HFFc6 (cell line): Measurements from ENCODE around the gene SLC38A7. TPM values are rescaled to one million over a fixed set of nuclear protein-coding genes. Genes with fewer than 3 reads are reported as not detected.
A peak's percentile ranks its signal among the peaks of the same experiment; 100 is the strongest.
"Not testable (repeated sequence)": the region's sequence is repeated elsewhere in the genome, so short reads cannot be mapped to it uniquely, and the experiment has no call there.

Source experiments
- DNase-seq: peaks from one replicate; pipeline ENCODE4 v3.0.0-alpha.2; 2018
- H3K27ac Mint-ChIP-seq: 2 replicates; pipeline ENCODE4 v1.8.0; 2020; ENCODE audit warnings: mild to moderate bottlenecking, mixed read lengths
- H3K27me3 Mint-ChIP-seq: 2 replicates; pipeline ENCODE4 v1.8.0; 2021; ENCODE audit warnings: mild to moderate bottlenecking, moderate library complexity, mixed read lengths; ENCODE audit not compliant: insufficient read depth
- H3K36me3 Mint-ChIP-seq: 2 replicates; pipeline ENCODE4 v1.8.0; 2021; ENCODE audit warnings: low read depth, mixed read lengths
- H3K4me1 Mint-ChIP-seq: 2 replicates; pipeline ENCODE4 v1.8.0; 2020; ENCODE audit warnings: low read depth, mixed read lengths
- H3K4me3 Mint-ChIP-seq: 2 replicates; pipeline ENCODE4 v1.8.0; 2020; ENCODE audit warnings: mild to moderate bottlenecking, moderate library complexity, mixed read lengths
- H3K9me3 Mint-ChIP-seq: 2 replicates; pipeline ENCODE4 v1.8.0; 2020; ENCODE audit warnings: mild to moderate bottlenecking, mixed read lengths
- total RNA-seq, 6 experiments: library from RNA; stranded (reverse); fragmentation: NEBNext Ultra II Directional; extraction: Animal tissue kit (Norgen Biotek cat#: 25700); gene quantifications; 2 replicates in 1 of 6; 3 replicates in 5 of 6; pipeline ENCODE4 v1.2.3, GENCODE V29; 2021
- TF ChIP-seq, protein P1 (sequence below): fragments of 200-600 bp; sonication (generic); IDR thresholded peaks from 2 replicates; pipeline ENCODE4 v1.5.0; 2021; ENCODE audit warnings: antibody characterized with exemption, mild to moderate bottlenecking

Gene SLC38A7
- total RNA-seq, 6 experiments from 2014 or later: 20.3 to 24.2 (median 22.6) TPM

DNA sequence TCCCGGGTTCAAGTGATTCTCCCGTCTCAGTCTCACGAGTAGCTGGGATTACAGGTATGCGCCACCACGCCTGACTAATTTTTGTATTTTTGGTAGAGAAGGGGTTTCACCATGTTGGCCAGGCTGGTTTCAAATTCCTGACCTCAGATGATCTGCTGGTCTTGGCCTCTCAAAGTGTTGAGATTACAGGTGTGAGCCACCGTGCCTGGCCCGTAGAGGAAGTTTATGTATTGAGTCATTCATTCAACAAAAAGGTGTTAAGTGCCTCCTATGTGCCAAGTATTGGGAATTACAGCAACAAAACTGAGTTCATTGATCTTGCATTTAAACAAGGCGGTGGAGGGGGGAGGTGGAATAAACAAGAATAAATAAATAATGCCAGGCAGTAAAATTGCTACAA, 44.7 kb downstream of the SLC38A7 start:
- DNase-seq: no peak
- Mint-ChIP-seq H3K4me1 (peaks cover 16% of the 10 kb centered on the region), H3K4me3 (no peak overlapping the region), H3K27ac (no peak overlapping the region), H3K9me3 (no peaks in the 10 kb centered on the region), H3K27me3 (peaks cover 4% of the 10 kb centered on the region; the same call in 1 of the 2 replicates), H3K36me3 (no peaks in the 10 kb centered on the region)
- TF ChIP-seq, protein P1, sequence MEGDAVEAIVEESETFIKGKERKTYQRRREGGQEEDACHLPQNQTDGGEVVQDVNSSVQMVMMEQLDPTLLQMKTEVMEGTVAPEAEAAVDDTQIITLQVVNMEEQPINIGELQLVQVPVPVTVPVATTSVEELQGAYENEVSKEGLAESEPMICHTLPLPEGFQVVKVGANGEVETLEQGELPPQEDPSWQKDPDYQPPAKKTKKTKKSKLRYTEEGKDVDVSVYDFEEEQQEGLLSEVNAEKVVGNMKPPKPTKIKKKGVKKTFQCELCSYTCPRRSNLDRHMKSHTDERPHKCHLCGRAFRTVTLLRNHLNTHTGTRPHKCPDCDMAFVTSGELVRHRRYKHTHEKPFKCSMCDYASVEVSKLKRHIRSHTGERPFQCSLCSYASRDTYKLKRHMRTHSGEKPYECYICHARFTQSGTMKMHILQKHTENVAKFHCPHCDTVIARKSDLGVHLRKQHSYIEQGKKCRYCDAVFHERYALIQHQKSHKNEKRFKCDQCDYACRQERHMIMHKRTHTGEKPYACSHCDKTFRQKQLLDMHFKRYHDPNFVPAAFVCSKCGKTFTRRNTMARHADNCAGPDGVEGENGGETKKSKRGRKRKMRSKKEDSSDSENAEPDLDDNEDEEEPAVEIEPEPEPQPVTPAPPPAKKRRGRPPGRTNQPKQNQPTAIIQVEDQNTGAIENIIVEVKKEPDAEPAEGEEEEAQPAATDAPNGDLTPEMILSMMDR: no peak

DNA sequence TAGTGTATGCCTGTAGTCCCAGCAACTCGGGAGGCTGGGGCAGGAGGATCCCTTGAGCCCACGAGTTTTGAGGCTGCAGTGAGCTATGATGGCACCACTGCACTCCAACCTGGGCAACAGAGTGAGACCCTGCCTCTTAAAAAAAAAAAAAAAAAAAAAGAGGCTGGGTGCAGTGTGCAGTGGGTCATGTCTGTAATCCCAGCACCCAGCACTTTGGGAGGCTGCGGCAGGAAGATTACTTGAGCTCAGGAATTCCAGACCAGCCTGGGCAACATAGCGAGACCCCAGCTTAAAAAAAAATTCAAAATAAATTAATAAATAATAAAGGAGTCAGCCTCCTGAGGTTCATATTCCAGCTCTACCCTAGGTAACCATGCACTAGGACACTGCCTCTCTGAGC, 45.3 kb downstream of the SLC38A7 start:
- peaks cover 4% of the 10 kb centered on the region; the same call in 1 of the 2 replicates for H3K27me3 Mint-ChIP-seq
- no peaks in the 10 kb centered on the region for H3K9me3 Mint-ChIP-seq
- H3K4me3 Mint-ChIP-seq: no peak overlapping the region
- no peak for DNase-seq
- no peaks in the 10 kb centered on the region for H3K36me3 Mint-ChIP-seq
- no peak overlapping the region for H3K27ac Mint-ChIP-seq
- peaks cover 16% of the 10 kb centered on the region for H3K4me1 Mint-ChIP-seq
- TF ChIP-seq, protein P1: no peak

DNA sequence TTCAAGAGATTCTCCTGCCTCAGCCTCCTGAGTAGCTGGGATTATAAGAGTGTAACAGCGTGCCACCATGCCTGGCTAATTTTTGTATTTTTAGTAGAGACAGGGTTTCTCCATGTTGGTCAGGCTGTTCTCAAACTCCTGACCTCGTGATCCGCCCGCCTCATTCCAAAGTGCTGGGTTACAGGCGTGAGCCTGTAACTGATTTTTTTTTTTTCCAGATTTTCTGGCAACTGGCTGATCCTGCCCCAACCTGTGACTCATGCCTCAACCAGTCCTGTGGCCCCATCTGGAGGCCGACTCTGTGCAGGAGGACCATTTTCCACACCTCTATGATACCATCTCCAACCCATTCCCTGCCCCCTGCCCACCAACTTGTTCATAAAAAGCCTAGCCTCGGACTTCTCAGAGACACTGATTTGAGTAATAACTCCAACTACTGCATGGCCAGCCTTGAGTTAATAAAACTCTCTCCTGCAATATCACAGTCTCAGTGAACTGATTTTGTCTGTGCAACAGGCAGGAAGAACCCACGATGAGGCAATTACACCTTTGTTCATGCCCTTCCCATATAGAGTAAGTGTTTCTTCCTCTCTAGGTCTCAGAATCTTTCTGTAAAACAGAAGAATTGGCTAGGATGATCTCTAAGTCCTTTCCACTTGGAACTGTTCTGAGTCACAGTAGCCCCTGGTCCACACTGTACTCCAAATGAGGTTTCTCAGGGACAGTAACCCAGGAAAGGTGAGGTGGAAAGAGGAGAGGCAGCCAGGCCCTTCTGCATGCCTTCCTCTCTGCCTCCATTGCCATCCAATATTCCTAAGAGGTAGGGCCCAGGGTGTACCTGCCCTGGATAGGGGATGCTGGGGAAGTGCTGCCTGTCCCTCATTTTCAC, 46.2 kb downstream of the SLC38A7 start:
- TF ChIP-seq, protein P1: peak; percentile 67
- Mint-ChIP-seq H3K4me1 (peaks cover 16% of the 10 kb centered on the region), H3K9me3 (no peaks in the 10 kb centered on the region), H3K27me3 (peaks cover 4% of the 10 kb centered on the region), H3K4me3 (peak overlapping the region; percentile 19; the same call in 1 of the 2 replicates), H3K36me3 (no peaks in the 10 kb centered on the region), H3K27ac (peak overlapping the region; percentile 74)
- DNase-seq: peak; percentile 82

DNA sequence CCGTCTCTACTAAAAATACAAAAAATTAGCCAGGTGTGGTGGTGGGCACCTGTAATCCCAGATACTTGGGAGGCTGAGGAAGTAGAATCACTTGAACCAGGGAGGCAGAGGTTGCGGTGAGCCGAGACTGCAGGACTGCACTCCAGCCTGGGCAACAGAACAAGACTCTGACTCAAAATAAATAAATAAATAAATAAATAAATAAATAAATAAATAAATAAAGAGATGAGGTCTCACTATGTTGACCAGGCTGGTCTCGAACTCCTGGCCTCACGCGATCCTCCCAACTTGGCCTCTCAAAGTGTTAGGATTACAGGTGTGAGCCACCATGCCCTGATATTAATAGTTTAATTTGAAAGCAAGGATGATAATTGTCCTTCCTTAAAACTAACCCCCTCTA, 47.5 kb downstream of the SLC38A7 start:
- H3K27me3 Mint-ChIP-seq, H3K36me3 Mint-ChIP-seq, DNase-seq, H3K27ac Mint-ChIP-seq, H3K9me3 Mint-ChIP-seq, H3K4me3 Mint-ChIP-seq: not testable (repeated sequence)
- H3K4me1 Mint-ChIP-seq: peaks cover 16% of the 10 kb centered on the region

DNA sequence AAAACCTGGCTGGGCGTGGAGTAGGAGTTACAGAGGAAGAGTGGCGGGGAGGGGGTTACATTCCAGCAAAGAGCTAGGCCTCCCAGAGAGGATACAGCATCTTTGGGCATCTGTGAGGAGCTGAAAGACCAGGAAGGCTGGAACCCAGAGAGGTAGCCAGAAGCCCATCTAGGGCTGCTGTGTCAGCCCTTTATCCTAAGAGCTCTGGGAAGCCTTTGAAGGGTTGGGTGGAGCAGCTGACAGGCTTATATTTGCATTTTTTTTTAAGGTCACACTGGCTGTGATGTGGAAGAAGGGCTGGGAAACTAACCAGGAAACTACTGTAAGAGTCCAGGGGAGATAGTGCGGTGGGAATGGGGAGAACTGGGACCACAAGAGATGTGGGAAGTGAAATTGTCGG, 48.1 kb downstream of the SLC38A7 start:
- Mint-ChIP-seq H3K27me3 (peaks cover 4% of the 10 kb centered on the region), H3K36me3 (no peaks in the 10 kb centered on the region), H3K4me3 (no peak overlapping the region), H3K4me1 (peaks cover 16% of the 10 kb centered on the region), H3K9me3 (no peaks in the 10 kb centered on the region), H3K27ac (no peak overlapping the region)
- no peak for DNase-seq
- TF ChIP-seq, protein P1: no peak

DNA sequence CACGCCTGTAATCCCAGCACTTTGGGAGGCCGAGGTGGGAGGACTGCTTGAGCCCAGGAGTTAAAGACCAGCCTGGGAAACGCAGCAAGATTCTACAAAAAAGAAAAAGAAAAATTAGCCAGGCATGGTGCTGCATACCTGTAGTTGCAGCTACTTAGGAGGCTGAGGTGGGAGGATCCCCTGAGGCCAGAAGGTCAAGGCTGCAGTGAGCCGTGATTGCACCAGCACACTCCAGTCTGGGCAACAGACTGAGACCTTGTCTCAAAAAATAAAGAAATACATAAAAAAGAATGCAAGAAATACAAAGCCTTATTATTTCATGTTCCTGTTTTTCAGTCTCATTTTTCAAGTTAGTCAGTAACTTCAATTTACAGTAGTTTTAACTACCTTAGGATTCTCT, 49.1 kb downstream of the SLC38A7 start:
- Mint-ChIP-seq H3K27me3 (peaks cover 4% of the 10 kb centered on the region), H3K9me3 (no peaks in the 10 kb centered on the region), H3K4me1 (peaks cover 19% of the 10 kb centered on the region), H3K4me3 (no peak overlapping the region), H3K36me3 (no peaks in the 10 kb centered on the region), H3K27ac (no peak overlapping the region)
- TF ChIP-seq, protein P1: no peak
- no peak for DNase-seq
